ENCODE measurements around the gene PPARD.
A peak's percentile ranks its signal among the peaks of the same experiment; 100 is the strongest.
"Not testable (repeated sequence)": the region's sequence is repeated elsewhere in the genome, so short reads cannot be mapped to it uniquely, and the experiment has no call there.

Gene PPARD

GRCh38 chr6:35342258-35343091, at the start of gene PPARD:
Gene PPARD, plus strand, starts transcription at chr6:35342558. Its CDS starts 68,530 bp downstream, at chr6:35411088.
- peak; percentile 99 for DNase-seq (ENCODE audit: low spot score)

- no peak for DNase-seq (ENCODE audit: low spot score)
Observed at GRCh38 chr6:35293681-35294080, 48.7 kb upstream of the PPARD start.

- DNase-seq (ENCODE audit: low spot score): no peak
Observed at GRCh38 chr6:35294308-35294945, 47.9 kb upstream of the PPARD start.

GRCh38 chr6:35295036-35295435, 47.3 kb upstream of the PPARD start:
- no peak for DNase-seq (ENCODE audit: low spot score)

- DNase-seq (ENCODE audit: low spot score): no peak
Observed at GRCh38 chr6:35295521-35296315, 46.6 kb upstream of the PPARD start.

GRCh38 chr6:35296931-35297600, 45.3 kb upstream of the PPARD start:
- DNase-seq (ENCODE audit: low spot score): no peak

GRCh38 chr6:35297601-35298481, 44.5 kb upstream of the PPARD start, which contains the start of gene DEF6:
Gene DEF6, plus strand, starts transcription at chr6:35297818. Its CDS starts 39 bp downstream, at chr6:35297857.
- DNase-seq (ENCODE audit: low spot score): peak; percentile 89

GRCh38 chr6:35298625-35299140, 43.7 kb upstream of the PPARD start:
- no peak for DNase-seq (ENCODE audit: low spot score)

GRCh38 chr6:35299674-35300073, 42.7 kb upstream of the PPARD start:
- DNase-seq (ENCODE audit: low spot score): no peak

GRCh38 chr6:35300848-35301247, 41.5 kb upstream of the PPARD start:
- no peak for DNase-seq (ENCODE audit: low spot score)

GRCh38 chr6:35302604-35303241, 39.6 kb upstream of the PPARD start:
- DNase-seq (ENCODE audit: low spot score): no peak

GRCh38 chr6:35304299-35304698, 38.1 kb upstream of the PPARD start:
- DNase-seq (ENCODE audit: low spot score): no peak

- DNase-seq (ENCODE audit: low spot score): no peak
Observed at GRCh38 chr6:35305117-35305516, 37.2 kb upstream of the PPARD start.

GRCh38 chr6:35307138-35307537, 35.2 kb upstream of the PPARD start:
- not testable (repeated sequence) for DNase-seq (ENCODE audit: low spot score)

- not testable (repeated sequence) for DNase-seq (ENCODE audit: low spot score)
Observed at GRCh38 chr6:35308543-35308942, 33.8 kb upstream of the PPARD start.

GRCh38 chr6:35309611-35310264, 32.6 kb upstream of the PPARD start:
- no peak for DNase-seq (ENCODE audit: low spot score)

- DNase-seq (ENCODE audit: low spot score): no peak
Observed at GRCh38 chr6:35310265-35310831, 32.0 kb upstream of the PPARD start.

- DNase-seq (ENCODE audit: low spot score): peak; percentile 24
Observed at GRCh38 chr6:35311390-35312075, 30.8 kb upstream of the PPARD start.

Data from ecto neural progenitor cell (in vitro differentiated cells).